ENCODE results near the gene FARS2. TPM values are rescaled to one million over a fixed set of nuclear protein-coding genes. Genes with fewer than 3 reads are reported as not detected.

FARS2 gene
- total and polyA plus RNA-seq, 2 donors (not counting 1 experiment from before 2014, with no cell fraction given) = 11.0 to 18.5 TPM

DNA sequence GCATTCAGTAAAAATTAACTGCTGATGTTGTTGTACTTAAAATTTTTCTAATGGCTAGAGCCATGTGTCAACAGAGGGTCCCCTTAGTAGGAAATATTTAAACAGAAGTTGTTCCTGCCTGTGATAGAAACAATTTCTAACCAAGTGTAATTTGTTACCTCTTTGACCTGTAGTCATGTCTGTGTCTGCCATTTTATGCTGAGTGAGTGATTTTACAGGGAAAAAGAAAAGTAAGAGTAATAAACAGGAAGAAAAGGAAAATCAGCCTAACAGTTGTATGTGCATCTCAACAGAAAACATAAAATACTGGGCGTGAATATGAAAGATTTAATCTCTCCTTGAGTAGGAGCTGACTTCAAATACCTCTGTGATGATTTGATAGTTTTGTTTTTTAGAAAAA, 172.0 kb downstream of the FARS2 start:
- Histone ChIP-seq H3K27ac (ENCODE audit: insufficient read depth, low read length) (no peak overlapping the region), H3K9me3 (ENCODE audit: control insufficient read depth, insufficient read depth, low read depth, low read length) (no peaks in the 10 kb centered on the region), H4K20me1 (ENCODE audit: control insufficient read depth, extremely low read depth, insufficient read depth, low read length) (no peaks in the 10 kb centered on the region), H3K9ac (ENCODE audit: insufficient read depth, low read length) (no peak overlapping the region), H2AFZ (ENCODE audit: low read length) (no peak overlapping the region), H3K4me2 (ENCODE audit: extremely low read depth, insufficient read depth, low read length) (no peak overlapping the region), H3K79me2 (ENCODE audit: control insufficient read depth, insufficient read depth, low read length) (no peaks in the 10 kb centered on the region), H3K4me3 (replicated peaks in 1 of 4; ENCODE audit: control extremely low read depth in 1 of 4, insufficient read depth in 1 of 4, low read depth in 3 of 4, low read length in 4 of 4) (no peak overlapping the region), H3K4me1 (ENCODE audit: control insufficient read depth, extremely low read depth, insufficient read depth, low read length) (no peaks in the 10 kb centered on the region), H3K36me3 (ENCODE audit: control insufficient read depth, insufficient read depth, low read length) (no peaks in the 10 kb centered on the region), H3K27me3 (ENCODE audit: control insufficient read depth, insufficient read depth, low read length) (no peaks in the 10 kb centered on the region)
- no peak for DNase-seq (ENCODE audit: low read depth in 2 of 2)
- TF ChIP-seq, protein P1, sequence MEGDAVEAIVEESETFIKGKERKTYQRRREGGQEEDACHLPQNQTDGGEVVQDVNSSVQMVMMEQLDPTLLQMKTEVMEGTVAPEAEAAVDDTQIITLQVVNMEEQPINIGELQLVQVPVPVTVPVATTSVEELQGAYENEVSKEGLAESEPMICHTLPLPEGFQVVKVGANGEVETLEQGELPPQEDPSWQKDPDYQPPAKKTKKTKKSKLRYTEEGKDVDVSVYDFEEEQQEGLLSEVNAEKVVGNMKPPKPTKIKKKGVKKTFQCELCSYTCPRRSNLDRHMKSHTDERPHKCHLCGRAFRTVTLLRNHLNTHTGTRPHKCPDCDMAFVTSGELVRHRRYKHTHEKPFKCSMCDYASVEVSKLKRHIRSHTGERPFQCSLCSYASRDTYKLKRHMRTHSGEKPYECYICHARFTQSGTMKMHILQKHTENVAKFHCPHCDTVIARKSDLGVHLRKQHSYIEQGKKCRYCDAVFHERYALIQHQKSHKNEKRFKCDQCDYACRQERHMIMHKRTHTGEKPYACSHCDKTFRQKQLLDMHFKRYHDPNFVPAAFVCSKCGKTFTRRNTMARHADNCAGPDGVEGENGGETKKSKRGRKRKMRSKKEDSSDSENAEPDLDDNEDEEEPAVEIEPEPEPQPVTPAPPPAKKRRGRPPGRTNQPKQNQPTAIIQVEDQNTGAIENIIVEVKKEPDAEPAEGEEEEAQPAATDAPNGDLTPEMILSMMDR (conservative IDR thresholded peaks at IDR 0.05 in 1 of 2, IDR thresholded peaks at IDR 0.05 in 1 of 2; ENCODE audit: low read depth in 1 of 2, low read length in 2 of 2) = no peak
- no peak for TF ChIP-seq EZH2 (IDR thresholded peaks at IDR 0.05; ENCODE audit: low read length, missing control alignments)

GRCh38 chr6:5435449-5435848, 174.1 kb downstream of the FARS2 start:
- Histone ChIP-seq H3K9ac (ENCODE audit: insufficient read depth, low read length) (no peak overlapping the region), H3K27me3 (ENCODE audit: control insufficient read depth, insufficient read depth, low read length) (no peaks in the 10 kb centered on the region), H3K79me2 (ENCODE audit: control insufficient read depth, insufficient read depth, low read length) (no peaks in the 10 kb centered on the region), H3K36me3 (ENCODE audit: control insufficient read depth, insufficient read depth, low read length) (no peaks in the 10 kb centered on the region), H3K27ac (ENCODE audit: insufficient read depth, low read length) (no peak overlapping the region), H3K4me3 (replicated peaks in 1 of 4; ENCODE audit: control extremely low read depth in 1 of 4, insufficient read depth in 1 of 4, low read depth in 3 of 4, low read length in 4 of 4) (no peak overlapping the region), H3K4me2 (ENCODE audit: extremely low read depth, insufficient read depth, low read length) (no peak overlapping the region), H3K4me1 (ENCODE audit: control insufficient read depth, extremely low read depth, insufficient read depth, low read length) (no peaks in the 10 kb centered on the region), H3K9me3 (ENCODE audit: control insufficient read depth, insufficient read depth, low read depth, low read length) (no peaks in the 10 kb centered on the region), H4K20me1 (ENCODE audit: control insufficient read depth, extremely low read depth, insufficient read depth, low read length) (no peaks in the 10 kb centered on the region), H2AFZ (ENCODE audit: low read length) (no peak overlapping the region)
- TF ChIP-seq, protein P1 (conservative IDR thresholded peaks at IDR 0.05 in 1 of 2, IDR thresholded peaks at IDR 0.05 in 1 of 2; ENCODE audit: low read depth in 1 of 2, low read length in 2 of 2) = no peak
- no peak for TF ChIP-seq EZH2 (IDR thresholded peaks at IDR 0.05; ENCODE audit: low read length, missing control alignments)
- DNase-seq (ENCODE audit: low read depth in 2 of 2) = peak; percentile 46 to 83

- H3K27me3 ChIP-seq (ENCODE audit: control insufficient read depth, insufficient read depth, low read length) = no peaks in the 10 kb centered on the region
- H3K9ac ChIP-seq (ENCODE audit: insufficient read depth, low read length) = no peak overlapping the region
- H4K20me1 ChIP-seq (ENCODE audit: control insufficient read depth, extremely low read depth, insufficient read depth, low read length) = no peaks in the 10 kb centered on the region
- no peaks in the 10 kb centered on the region for H3K9me3 ChIP-seq (ENCODE audit: control insufficient read depth, insufficient read depth, low read depth, low read length)
- no peak for DNase-seq (ENCODE audit: low read depth in 2 of 2)
- H3K4me2 ChIP-seq (ENCODE audit: extremely low read depth, insufficient read depth, low read length) = no peak overlapping the region
- H3K79me2 ChIP-seq (ENCODE audit: control insufficient read depth, insufficient read depth, low read length) = no peaks in the 10 kb centered on the region
- H3K36me3 ChIP-seq (ENCODE audit: control insufficient read depth, insufficient read depth, low read length) = no peaks in the 10 kb centered on the region
- H2AFZ ChIP-seq (ENCODE audit: low read length) = no peak overlapping the region
- H3K27ac ChIP-seq (ENCODE audit: insufficient read depth, low read length) = no peak overlapping the region
- no peak for TF ChIP-seq EZH2 (IDR thresholded peaks at IDR 0.05; ENCODE audit: low read length, missing control alignments)
- TF ChIP-seq, protein P1 (conservative IDR thresholded peaks at IDR 0.05 in 1 of 2, IDR thresholded peaks at IDR 0.05 in 1 of 2; ENCODE audit: low read depth in 1 of 2, low read length in 2 of 2) = no peak
- no peak overlapping the region for H3K4me3 ChIP-seq (replicated peaks in 1 of 4; ENCODE audit: control extremely low read depth in 1 of 4, insufficient read depth in 1 of 4, low read depth in 3 of 4, low read length in 4 of 4)
- H3K4me1 ChIP-seq (ENCODE audit: control insufficient read depth, extremely low read depth, insufficient read depth, low read length) = no peaks in the 10 kb centered on the region
Observed at GRCh38 chr6:5438922-5439584, 177.7 kb downstream of the FARS2 start.

All from fibroblast of lung (primary cell).